BE2C (cell line): ENCODE measurements around the gene SPNS2.

Source experiments
- DNase-seq: peaks from one replicate; pipeline ENCODE4 v3.0.0-alpha.2; 2020
- H3K27me3 ChIP-seq: fragments of 250-450 bp; sonication (Bioruptor Pico); 2 replicates; pipeline ENCODE4 v1.5.1; 2020; ENCODE audit warnings: mild to moderate bottlenecking
- H3K36me3 ChIP-seq: fragments of 250-450 bp; sonication (Bioruptor Pico); 2 replicates; pipeline ENCODE4 v1.5.1; 2020; ENCODE audit warnings: mild to moderate bottlenecking
- H3K4me1 ChIP-seq: fragments of 250-450 bp; sonication (Bioruptor Pico); 2 replicates; pipeline ENCODE4 v1.5.1; 2020
- H3K4me3 ChIP-seq: 2 replicates; pipeline ENCODE4 v1.5.1; 2011; ENCODE audit warnings: low read depth, low read length
- H3K9me3 ChIP-seq: fragments of 250-450 bp; sonication (Bioruptor Pico); 2 replicates; pipeline ENCODE4 v1.5.1; 2020
- TF ChIP-seq, protein P1 (sequence below): IDR thresholded peaks from 2 replicates; pipeline ENCODE4 v1.5.1; 2012; ENCODE audit warnings: mild to moderate bottlenecking, low read depth, low read length

SPNS2 gene

GRCh38 chr17:4542726-4543191, 44.1 kb downstream of the SPNS2 start:
- Histone ChIP-seq H3K36me3 (peaks cover 15% of the 10 kb centered on the region), H3K4me3 (no peak overlapping the region), H3K4me1 (no peaks in the 10 kb centered on the region), H3K9me3 (no peaks in the 10 kb centered on the region), H3K27me3 (no peaks in the 10 kb centered on the region)
- TF ChIP-seq, protein P1, sequence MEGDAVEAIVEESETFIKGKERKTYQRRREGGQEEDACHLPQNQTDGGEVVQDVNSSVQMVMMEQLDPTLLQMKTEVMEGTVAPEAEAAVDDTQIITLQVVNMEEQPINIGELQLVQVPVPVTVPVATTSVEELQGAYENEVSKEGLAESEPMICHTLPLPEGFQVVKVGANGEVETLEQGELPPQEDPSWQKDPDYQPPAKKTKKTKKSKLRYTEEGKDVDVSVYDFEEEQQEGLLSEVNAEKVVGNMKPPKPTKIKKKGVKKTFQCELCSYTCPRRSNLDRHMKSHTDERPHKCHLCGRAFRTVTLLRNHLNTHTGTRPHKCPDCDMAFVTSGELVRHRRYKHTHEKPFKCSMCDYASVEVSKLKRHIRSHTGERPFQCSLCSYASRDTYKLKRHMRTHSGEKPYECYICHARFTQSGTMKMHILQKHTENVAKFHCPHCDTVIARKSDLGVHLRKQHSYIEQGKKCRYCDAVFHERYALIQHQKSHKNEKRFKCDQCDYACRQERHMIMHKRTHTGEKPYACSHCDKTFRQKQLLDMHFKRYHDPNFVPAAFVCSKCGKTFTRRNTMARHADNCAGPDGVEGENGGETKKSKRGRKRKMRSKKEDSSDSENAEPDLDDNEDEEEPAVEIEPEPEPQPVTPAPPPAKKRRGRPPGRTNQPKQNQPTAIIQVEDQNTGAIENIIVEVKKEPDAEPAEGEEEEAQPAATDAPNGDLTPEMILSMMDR: no peak
- no peak for DNase-seq

GRCh38 chr17:4543557-4544026, 44.9 kb downstream of the SPNS2 start:
- H3K9me3 ChIP-seq: no peaks in the 10 kb centered on the region
- TF ChIP-seq, protein P1: no peak
- no peaks in the 10 kb centered on the region for H3K4me1 ChIP-seq
- no peaks in the 10 kb centered on the region for H3K27me3 ChIP-seq
- no peak overlapping the region for H3K4me3 ChIP-seq
- peaks cover 22% of the 10 kb centered on the region for H3K36me3 ChIP-seq
- DNase-seq: no peak

GRCh38 chr17:4544135-4544950, 45.7 kb downstream of the SPNS2 start:
- DNase-seq: no peak
- Histone ChIP-seq H3K27me3 (no peaks in the 10 kb centered on the region), H3K36me3 (peaks cover 23% of the 10 kb centered on the region), H3K4me1 (no peaks in the 10 kb centered on the region), H3K4me3 (no peak overlapping the region), H3K9me3 (no peaks in the 10 kb centered on the region)
- TF ChIP-seq, protein P1: no peak

DNA sequence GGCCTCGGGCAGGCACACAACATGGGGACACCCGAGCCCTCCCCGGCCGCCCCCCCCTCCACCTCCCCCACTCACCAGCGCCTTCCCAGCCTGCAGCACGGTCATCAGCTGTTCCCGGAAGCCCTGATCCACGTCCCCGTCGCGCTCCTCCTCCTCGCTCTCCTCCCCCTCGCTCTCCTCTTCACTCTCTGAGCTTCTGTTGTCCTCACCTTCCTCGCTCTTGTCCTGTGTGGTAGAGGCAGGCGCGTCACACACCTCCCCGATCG, 46.2 kb downstream of the SPNS2 start:
- Histone ChIP-seq H3K36me3 (peaks cover 24% of the 10 kb centered on the region), H3K27me3 (no peaks in the 10 kb centered on the region), H3K4me3 (no peak overlapping the region), H3K4me1 (no peaks in the 10 kb centered on the region), H3K9me3 (no peaks in the 10 kb centered on the region)
- TF ChIP-seq, protein P1: no peak
- no peak for DNase-seq

DNA sequence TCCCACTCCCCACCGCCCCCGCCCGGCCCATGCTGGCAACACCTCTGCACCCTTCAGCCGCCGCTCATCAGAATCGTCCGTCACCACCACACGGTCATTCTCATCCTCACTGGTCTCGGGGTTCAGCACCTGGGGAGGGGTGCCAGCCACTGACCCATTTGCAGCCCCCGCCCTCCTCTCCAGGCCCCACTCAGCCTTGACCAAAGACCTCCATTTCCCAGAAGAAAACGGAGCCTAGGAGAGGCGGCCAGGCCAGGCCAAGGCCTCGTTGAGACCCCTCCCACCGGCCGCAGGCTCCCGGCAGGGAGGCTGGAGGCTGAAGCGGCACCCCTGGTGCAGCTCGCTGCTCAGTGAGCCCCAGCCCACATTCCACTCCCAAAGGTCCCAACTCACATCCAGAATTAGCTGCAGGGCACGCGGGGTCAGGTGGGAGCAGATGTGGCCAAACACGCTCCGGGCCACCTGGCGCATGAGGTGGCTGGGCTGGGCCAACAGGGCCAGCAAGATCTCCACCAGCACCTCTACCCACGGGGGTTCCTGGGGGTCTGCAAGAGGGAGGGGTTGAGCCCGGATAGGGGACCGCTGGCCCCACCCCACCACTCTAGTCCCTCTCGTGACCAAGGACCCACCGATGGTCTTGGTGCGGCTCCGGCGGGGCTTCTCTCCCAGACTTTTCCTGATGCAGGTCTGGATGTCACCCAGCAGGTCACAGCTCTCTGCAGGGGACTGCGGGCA, 46.7 kb downstream of the SPNS2 start:
- Histone ChIP-seq H3K36me3 (peaks cover 28% of the 10 kb centered on the region), H3K4me3 (no peak overlapping the region), H3K4me1 (no peaks in the 10 kb centered on the region), H3K27me3 (no peaks in the 10 kb centered on the region), H3K9me3 (no peaks in the 10 kb centered on the region)
- TF ChIP-seq, protein P1: no peak
- no peak for DNase-seq
